ENCODE data around the gene TCF3.
"Not testable (repeated sequence)": the region's sequence is repeated elsewhere in the genome, so short reads cannot be mapped to it uniquely, and the experiment has no call there.

TCF3 gene

GRCh38 chr19:1650650-1651567, 1.5 kb downstream of the TCF3 start:
- DNase-seq: peak; percentile 74 to 76

GRCh38 chr19:1649706-1650649, 2.4 kb downstream of the TCF3 start:
- DNase-seq: no peak

- peak; percentile 53 to 55 for DNase-seq
These were observed 3.4 kb downstream of the TCF3 start for GRCh38 chr19:1648920-1649541.

GRCh38 chr19:1648459-1648849, 4.0 kb downstream of the TCF3 start:
- no peak for DNase-seq

- DNase-seq: no peak
These were observed 4.6 kb downstream of the TCF3 start for GRCh38 chr19:1647501-1648458.

GRCh38 chr19:1646659-1647453, 5.6 kb downstream of the TCF3 start:
- DNase-seq: no peak

GRCh38 chr19:1646149-1646548, 6.3 kb downstream of the TCF3 start:
- DNase-seq: no peak

- no peak for DNase-seq
These were observed 7.1 kb downstream of the TCF3 start for GRCh38 chr19:1645299-1645698.

- no peak for DNase-seq
These were observed 8.3 kb downstream of the TCF3 start for GRCh38 chr19:1644070-1644469.

GRCh38 chr19:1640893-1641448, 11.4 kb downstream of the TCF3 start:
- not testable (repeated sequence) for DNase-seq

GRCh38 chr19:1636325-1637236, 15.8 kb downstream of the TCF3 start:
- no peak for DNase-seq

GRCh38 chr19:1634938-1635243, 17.5 kb downstream of the TCF3 start:
- DNase-seq: no peak

GRCh38 chr19:1634242-1634937, 18.0 kb downstream of the TCF3 start:
- DNase-seq: no peak

GRCh38 chr19:1633269-1633826, 19.1 kb downstream of the TCF3 start:
- no peak for DNase-seq

GRCh38 chr19:1632462-1633268, 19.8 kb downstream of the TCF3 start:
- DNase-seq: no peak

GRCh38 chr19:1631557-1632100, 20.8 kb downstream of the TCF3 start:
- DNase-seq: no peak

GRCh38 chr19:1630811-1631210, 21.6 kb downstream of the TCF3 start:
- no peak for DNase-seq

GRCh38 chr19:1630012-1630411, 22.4 kb downstream of the TCF3 start:
- no peak for DNase-seq

Measured in activated T-cell treated with anti-CD3 and anti-CD28 coated beads, Interleukin-2, amount 50 U/mL, for 48 hours (primary cell).